Stomach (tissue), 9 donors: Measurements from ENCODE around the gene SRP72. TPM values are rescaled to one million over a fixed set of nuclear protein-coding genes. Genes with fewer than 3 reads are reported as not detected.
"Not testable (repeated sequence)": the region's sequence is repeated elsewhere in the genome, so short reads cannot be mapped to it uniquely, and the experiment has no call there.

Source experiments
- DNase-seq, 2 donors: peaks; one replicate each; pipeline versions ENCODE4 v3.0.0 to v3.0.0-alpha.2; 2013 to 2019
- H3K27ac ChIP-seq, 5 donors: fragments of 200-600 bp in 4 of 5; sonication (generic) in 4 of 5; one replicate each; pipeline ENCODE4 v1.5.1; 2013 to 2019; ENCODE audit warnings: mild to moderate bottlenecking in 1 of 5, moderate library complexity in 1 of 5
- H3K27me3 ChIP-seq, 3 donors: fragments of 200-600 bp; sonication (generic); one replicate each; pipeline ENCODE4 v1.5.1; 2017 to 2019; ENCODE audit warnings: mixed run types in 1 of 3
- H3K36me3 ChIP-seq, 4 donors: fragments of 200-600 bp; sonication (generic); 1 replicate in 3 of 4; 2 replicates in 1 of 4; pipeline ENCODE4 v1.5.1; 2016 to 2019
- H3K4me1 ChIP-seq, 4 donors: fragments of 200-600 bp; sonication (generic); one replicate each; pipeline ENCODE4 v1.5.1; 2016 to 2019
- H3K4me3 ChIP-seq, 4 donors: fragments of 200-600 bp; sonication (generic) in 3 of 4; one replicate each; pipeline ENCODE4 v1.5.1; 2016 to 2019; ENCODE audit warnings: mild to moderate bottlenecking in 1 of 4
- H3K9me3 ChIP-seq, 4 donors: fragments of 200-600 bp; sonication (generic); one replicate each; pipeline ENCODE4 v1.5.1; 2016 to 2019
- CTCF ChIP-seq, 7 experiments: fragments of 450-650 bp in 4 of 7; fragments of 200-600 bp in 3 of 7; sonication (generic) in 3 of 7; IDR thresholded peaks; one replicate each; pipeline ENCODE4 v1.5.1; 2016 to 2019; ENCODE audit warnings: antibody characterized with exemption in 7 of 7, control low read depth in 2 of 7, mild to moderate bottlenecking in 1 of 7
- EP300 ChIP-seq: sonication (generic); formaldehyde crosslinking; IDR thresholded peaks from one replicate; pipeline ENCODE4 v1.6.1; 2017; ENCODE audit warnings: antibody characterized with exemption
- POLR2A ChIP-seq, 4 donors: fragments of 450-650 bp; IDR thresholded peaks; one replicate each; pipeline ENCODE4 v1.6.1; 2016; ENCODE audit warnings: antibody characterized with exemption in 4 of 4, control low read depth in 2 of 4, mild to moderate bottlenecking in 1 of 4, moderate library complexity in 1 of 4
- POLR2AphosphoS5 ChIP-seq, 3 donors: sonication (generic); formaldehyde crosslinking; IDR thresholded peaks; one replicate each; pipeline ENCODE4 v1.6.1; 2016; ENCODE audit warnings: antibody characterized with exemption in 3 of 3
- WGBS, 5 donors: extraction: QIAGEN DNeasy Blood & Tissue Kit in 3 of 5; methylation state at CpG; one replicate each; pipeline versions ENCODE4 v1.1.5 to v1.1.7; 2013 to 2018; 5-methylcytosine and 5-hydroxymethylcytosine counted together
- intact Hi-C: fragments of 100-400 bp; cut with DNase I; formaldehyde crosslinking; loops from one replicate; pipeline ENCODE4 v1.15.1; 2023; ENCODE audit warnings: low total_unique reads
- polyA plus RNA-seq, 3 donors: library from polyadenylated mRNA; stranded (reverse); fragments of 200-250 nt; gene quantifications; one replicate each; pipeline ENCODE4 v1.2.3, GENCODE V29; 2013
- total RNA-seq, 5 donors: library from RNA; depleted of rRNA; stranded (reverse); fragments of >200 nt; gene quantifications; one replicate each; pipeline versions ENCODE4 v1.1.0 to v1.2.3, GENCODE V29; 2014 to 2016
- donor health status: healthy with polysubstance abuse.
- donor health status: Bipolar disorder and iron deficiency.
- donor health status: healthy.

The SRP72 gene
- total and polyA plus RNA-seq, 8 donors = 28.4 to 63.7 (median 37.4) TPM

- Histone ChIP-seq H3K4me3 (no peak overlapping the region), H3K9me3 (no peaks in the 10 kb centered on the region), H3K27ac (no peak overlapping the region), H3K27me3 (no peaks in the 10 kb centered on the region), H3K4me1 (peaks cover 4 to 18% (median 15%) of the 10 kb centered on the region in 4 donors), H3K36me3 (peaks cover 0 to 27% (median 23%) of the 10 kb centered on the region in 4 donors)
- 84 to 98% (median 92%) methylated on average over 1 of the region's 1 CpG for WGBS, 5 donors
- TF ChIP-seq EP300 (no peak), POLR2AphosphoS5 (IDR thresholded peaks at IDR 0.05) (no peak)
- DNase-seq = no peak
- intact Hi-C loops = no loop called here
Measured at GRCh38 chr4:56440983-56441382, 26.4 kb upstream of the SRP72 start.

- WGBS, 5 donors = 71 to 92% (median 80%) methylated on average over 2 of the region's 2 CpGs
- H3K4me3 ChIP-seq = no peak overlapping the region
- intact Hi-C loops = no loop called here
- DNase-seq = no peak
- no peaks in the 10 kb centered on the region for H3K27me3 ChIP-seq
- peaks cover 0 to 51% (median 46%) of the 10 kb centered on the region in 4 donors for H3K36me3 ChIP-seq
- H3K27ac ChIP-seq = no peak overlapping the region
- no peak for TF ChIP-seq EP300
- no peak for TF ChIP-seq CTCF (IDR thresholded peaks at IDR 0.05)
- TF ChIP-seq POLR2A (IDR thresholded peaks at IDR 0.05) = no peak
- no peak for TF ChIP-seq POLR2AphosphoS5 (IDR thresholded peaks at IDR 0.05)
- no peaks in the 10 kb centered on the region for H3K9me3 ChIP-seq
- no peaks in the 10 kb centered on the region for H3K4me1 ChIP-seq
Measured at GRCh38 chr4:56444719-56445118, 22.7 kb upstream of the SRP72 start.

- Histone ChIP-seq H3K27ac (no peak overlapping the region), H3K36me3 (peaks cover 3 to 60% (median 55%) of the 10 kb centered on the region in 4 donors), H3K9me3 (no peaks in the 10 kb centered on the region), H3K4me1 (no peaks in the 10 kb centered on the region), H3K4me3 (no peak overlapping the region), H3K27me3 (no peaks in the 10 kb centered on the region)
- TF ChIP-seq POLR2AphosphoS5 (IDR thresholded peaks at IDR 0.05) (no peak), EP300 (no peak), CTCF (IDR thresholded peaks at IDR 0.05) (no peak), POLR2A (IDR thresholded peaks at IDR 0.05) (no peak)
- 87 to 100% (median 95%) methylated on average over 1 of the region's 1 CpG for WGBS, 5 donors
- no peak for DNase-seq
- intact Hi-C loops = no loop called here
Measured at GRCh38 chr4:56445699-56446098, 21.7 kb upstream of the SRP72 start.

GRCh38 chr4:56448301-56448700, 19.1 kb upstream of the SRP72 start:
- Histone ChIP-seq H3K9me3 (no peaks in the 10 kb centered on the region), H3K36me3 (peaks cover 11 to 69% (median 56%) of the 10 kb centered on the region in 4 donors), H3K27ac (no peak overlapping the region), H3K4me1 (no peaks in the 10 kb centered on the region), H3K27me3 (no peaks in the 10 kb centered on the region), H3K4me3 (no peak overlapping the region)
- no peak for DNase-seq
- intact Hi-C loops = no loop called here
- no peak for TF ChIP-seq POLR2A (IDR thresholded peaks at IDR 0.05)
- no peak for TF ChIP-seq EP300
- no peak for TF ChIP-seq CTCF (IDR thresholded peaks at IDR 0.05)
- no peak for TF ChIP-seq POLR2AphosphoS5 (IDR thresholded peaks at IDR 0.05)

- H3K4me1 ChIP-seq, intact Hi-C loops, H3K27ac ChIP-seq, H3K27me3 ChIP-seq, H3K4me3 ChIP-seq, DNase-seq, H3K9me3 ChIP-seq: not testable (repeated sequence)
- WGBS, 5 donors = 94 to 99% (median 98%) methylated on average over 4 of the region's 4 CpGs
- H3K36me3 ChIP-seq = peaks cover 11 to 72% (median 65%) of the 10 kb centered on the region in 4 donors
Measured at GRCh38 chr4:56449475-56449874, 17.9 kb upstream of the SRP72 start.
